GM23338 (cell line): ENCODE measurements around the gene NTM. TPM values are rescaled to one million over a fixed set of nuclear protein-coding genes. Genes with fewer than 3 reads are reported as not detected.

Source experiments
- ATAC-seq: fragments of 200-7000 bp; cut with Tn5 transposase; 3 replicates; pipeline ENCODE4 v1.9.1; 2020
- DNase-seq: peaks from one replicate; pipeline ENCODE4 v3.0.0-alpha.2; 2015; ENCODE audit warnings: low spot score
- H2AFZ ChIP-seq: fragments of 200-600 bp; sonication (generic); 2 replicates; pipeline ENCODE4 v1.8.0; 2016; ENCODE audit warnings: antibody characterized with exemption, mild to moderate bottlenecking, moderate library complexity
- H3F3A ChIP-seq: fragments of 200-600 bp; sonication (generic); replicated peaks from 2 replicates; pipeline ENCODE4 v1.8.0; 2017; ENCODE audit warnings: antibody characterized with exemption, mixed run types, low read depth
- H3K27ac ChIP-seq: fragments of 200-600 bp; sonication (generic); 2 replicates; pipeline ENCODE4 v1.6.1; 2016; ENCODE audit warnings: low read depth
- H3K27me3 ChIP-seq: fragments of 200-600 bp; sonication (generic); 2 replicates; pipeline ENCODE4 v1.8.0; 2016; ENCODE audit warnings: mild to moderate bottlenecking, mixed run types, moderate library complexity; ENCODE audit not compliant: insufficient read depth
- H3K36me3 ChIP-seq: fragments of 200-600 bp; sonication (generic); 2 replicates; pipeline ENCODE4 v1.8.0; 2016; ENCODE audit warnings: mild to moderate bottlenecking; ENCODE audit not compliant: insufficient read depth
- H3K4me1 ChIP-seq: fragments of 200-600 bp; sonication (generic); 2 replicates; pipeline ENCODE4 v1.8.0; 2016; ENCODE audit warnings: mild to moderate bottlenecking, moderate library complexity; ENCODE audit not compliant: insufficient read depth
- H3K4me2 ChIP-seq: fragments of 200-600 bp; sonication (generic); 2 replicates; pipeline ENCODE4 v1.7.1; 2017; ENCODE audit warnings: mixed run types
- H3K4me3 ChIP-seq: fragments of 200-600 bp; sonication (generic); 2 replicates; pipeline ENCODE4 v1.6.1; 2016; ENCODE audit warnings: mixed run types
- H3K79me2 ChIP-seq: fragments of 200-600 bp; sonication (generic); replicated peaks from 2 replicates; pipeline ENCODE4 v1.8.0; 2017; ENCODE audit warnings: mild to moderate bottlenecking; ENCODE audit not compliant: insufficient read depth
- H3K9me2 ChIP-seq: fragments of 200-600 bp; sonication (generic); 2 replicates; pipeline ENCODE4 v1.8.0; 2017; ENCODE audit not compliant: insufficient read depth
- H4K20me1 ChIP-seq: fragments of 200-600 bp; sonication (generic); replicated peaks from 2 replicates; pipeline ENCODE4 v1.8.0; 2017; ENCODE audit warnings: mild to moderate bottlenecking; ENCODE audit not compliant: insufficient read depth
- H3K27ac Mint-ChIP-seq: 2 replicates; pipeline ENCODE4 v1.8.0; 2020; ENCODE audit warnings: inconsistent platforms, mild to moderate bottlenecking, moderate library complexity, mixed read lengths
- H3K27me3 Mint-ChIP-seq: 3 replicates; pipeline ENCODE4 v1.8.0; 2022; ENCODE audit warnings: low read depth, mild to moderate bottlenecking, moderate library complexity, mixed read lengths, inconsistent platforms; ENCODE audit not compliant: insufficient read depth, poor library complexity
- H3K36me3 Mint-ChIP-seq: 3 replicates; pipeline ENCODE4 v1.8.0; 2021; ENCODE audit warnings: low read depth, mild to moderate bottlenecking, inconsistent platforms, moderate library complexity, mixed read lengths
- H3K4me1 Mint-ChIP-seq: 3 replicates; pipeline ENCODE4 v1.8.0; 2020; ENCODE audit warnings: mild to moderate bottlenecking, inconsistent platforms, mixed read lengths
- H3K4me3 Mint-ChIP-seq: 3 replicates; pipeline ENCODE4 v1.8.0; 2021; ENCODE audit warnings: moderate library complexity, mild to moderate bottlenecking, inconsistent platforms, mixed read lengths
- H3K9me3 Mint-ChIP-seq: 3 replicates; pipeline ENCODE4 v1.8.0; 2020; ENCODE audit warnings: moderate library complexity, mild to moderate bottlenecking, inconsistent platforms, mixed read lengths
- CREB1 ChIP-seq: fragments of 250-450 bp; sonication (Bioruptor Pico); IDR thresholded peaks from 2 replicates; pipeline ENCODE4 v1.5.0; 2020; ENCODE audit warnings: low read depth, mild to moderate bottlenecking, moderate library complexity
- ETS1 ChIP-seq: IDR thresholded peaks from 2 replicates; pipeline ENCODE4 v1.6.1; 2016; ENCODE audit warnings: antibody characterized with exemption
- EZH2 ChIP-seq: fragments of 200-600 bp; sonication (generic); IDR thresholded peaks from one replicate; pipeline ENCODE4 v1.8.0; 2017; ENCODE audit warnings: antibody characterized with exemption, mild to moderate bottlenecking, low read depth; ENCODE audit not compliant: unreplicated experiment
- EZH2phosphoT487 ChIP-seq: fragments of 200-600 bp; sonication (generic); IDR thresholded peaks from one replicate; pipeline ENCODE4 v1.8.1; 2018; ENCODE audit warnings: antibody characterized with exemption; ENCODE audit not compliant: unreplicated experiment
- JUNB ChIP-seq: IDR thresholded peaks from one replicate; pipeline ENCODE4 v1.6.1; 2016; ENCODE audit warnings: antibody characterized with exemption; ENCODE audit not compliant: unreplicated experiment
- NANOG ChIP-seq: IDR thresholded peaks from 2 replicates; pipeline ENCODE4 v1.6.1; 2016; ENCODE audit warnings: antibody characterized with exemption, borderline replicate concordance
- POLR2AphosphoS5 ChIP-seq: IDR thresholded peaks from 2 replicates; pipeline ENCODE4 v1.6.1; 2016; ENCODE audit warnings: antibody characterized with exemption, low read depth
- ZNF114 ChIP-seq: fragments of 250-450 bp; sonication (Bioruptor Pico); IDR thresholded peaks from 2 replicates; pipeline ENCODE4 v1.5.0; 2020; ENCODE audit warnings: mild to moderate bottlenecking, moderate library complexity
- ZNF331 ChIP-seq: fragments of 250-450 bp; sonication (Bioruptor Pico); IDR thresholded peaks from 2 replicates; pipeline ENCODE4 v1.5.0; 2020; ENCODE audit warnings: low read depth, mild to moderate bottlenecking, moderate library complexity
- polyA plus RNA-seq: library from polyadenylated mRNA; unstranded; fragments of >200 nt; fragmentation: Nextera tagmentation; extraction: Ambion mirVana; gene quantifications from 2 replicates; pipeline ENCODE4 v1.2.1, GENCODE V29; 2016
- total RNA-seq: library from RNA; depleted of rRNA; stranded (reverse); fragments of >200 nt; shearing (Covaris generic); gene quantifications from 2 replicates; pipeline ENCODE4 v1.2.3, GENCODE V29; 2014
- TF ChIP-seq, protein P1 (sequence below), 2 experiments: fragments of 200-600 bp in 1 of 2; sonication (generic) in 1 of 2; conservative IDR thresholded peaks; 2 replicates each; pipeline versions ENCODE4 v1.5.1 to v1.6.1; 2016 to 2017; ENCODE audit warnings: antibody characterized with exemption in 2 of 2, low read depth in 2 of 2, mild to moderate bottlenecking in 2 of 2, moderate library complexity in 1 of 2
- TF ChIP-seq, protein P2 (sequence below): IDR thresholded peaks from one replicate; pipeline ENCODE4 v1.6.1; 2018; ENCODE audit warnings: antibody characterized with exemption; ENCODE audit not compliant: unreplicated experiment

NTM gene
- total and polyA plus RNA-seq, 2 experiments from 2014 or later: 10.6 to 14.6 TPM

- Histone ChIP-seq H3K4me3 (no peak overlapping the region), H4K20me1 (no peaks in the 10 kb centered on the region), H3K27ac (no peak overlapping the region), H3K4me2 (no peak overlapping the region), H3K27me3 (no peaks in the 10 kb centered on the region), H3K4me1 (no peaks in the 10 kb centered on the region), H3K79me2 (no peaks in the 10 kb centered on the region), H2AFZ (no peak overlapping the region), H3K9me2 (no peaks in the 10 kb centered on the region), H3K36me3 (no peaks in the 10 kb centered on the region), H3F3A (no peaks in the 10 kb centered on the region)
- Mint-ChIP-seq H3K27me3 (peaks cover 3% of the 10 kb centered on the region), H3K4me3 (no peak overlapping the region), H3K9me3 (no peaks in the 10 kb centered on the region), H3K4me1 (no peaks in the 10 kb centered on the region; the same call in 2 of the 3 replicates), H3K27ac (no peak overlapping the region), H3K36me3 (no peaks in the 10 kb centered on the region)
- no peak for TF ChIP-seq EZH2
- no peak for TF ChIP-seq POLR2AphosphoS5
- TF ChIP-seq, protein P1, sequence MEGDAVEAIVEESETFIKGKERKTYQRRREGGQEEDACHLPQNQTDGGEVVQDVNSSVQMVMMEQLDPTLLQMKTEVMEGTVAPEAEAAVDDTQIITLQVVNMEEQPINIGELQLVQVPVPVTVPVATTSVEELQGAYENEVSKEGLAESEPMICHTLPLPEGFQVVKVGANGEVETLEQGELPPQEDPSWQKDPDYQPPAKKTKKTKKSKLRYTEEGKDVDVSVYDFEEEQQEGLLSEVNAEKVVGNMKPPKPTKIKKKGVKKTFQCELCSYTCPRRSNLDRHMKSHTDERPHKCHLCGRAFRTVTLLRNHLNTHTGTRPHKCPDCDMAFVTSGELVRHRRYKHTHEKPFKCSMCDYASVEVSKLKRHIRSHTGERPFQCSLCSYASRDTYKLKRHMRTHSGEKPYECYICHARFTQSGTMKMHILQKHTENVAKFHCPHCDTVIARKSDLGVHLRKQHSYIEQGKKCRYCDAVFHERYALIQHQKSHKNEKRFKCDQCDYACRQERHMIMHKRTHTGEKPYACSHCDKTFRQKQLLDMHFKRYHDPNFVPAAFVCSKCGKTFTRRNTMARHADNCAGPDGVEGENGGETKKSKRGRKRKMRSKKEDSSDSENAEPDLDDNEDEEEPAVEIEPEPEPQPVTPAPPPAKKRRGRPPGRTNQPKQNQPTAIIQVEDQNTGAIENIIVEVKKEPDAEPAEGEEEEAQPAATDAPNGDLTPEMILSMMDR (conservative IDR thresholded peaks at IDR 0.05; ENCODE audit: low read depth in 2 of 2): no peak
- TF ChIP-seq ZNF331: no peak
- TF ChIP-seq, protein P2, sequence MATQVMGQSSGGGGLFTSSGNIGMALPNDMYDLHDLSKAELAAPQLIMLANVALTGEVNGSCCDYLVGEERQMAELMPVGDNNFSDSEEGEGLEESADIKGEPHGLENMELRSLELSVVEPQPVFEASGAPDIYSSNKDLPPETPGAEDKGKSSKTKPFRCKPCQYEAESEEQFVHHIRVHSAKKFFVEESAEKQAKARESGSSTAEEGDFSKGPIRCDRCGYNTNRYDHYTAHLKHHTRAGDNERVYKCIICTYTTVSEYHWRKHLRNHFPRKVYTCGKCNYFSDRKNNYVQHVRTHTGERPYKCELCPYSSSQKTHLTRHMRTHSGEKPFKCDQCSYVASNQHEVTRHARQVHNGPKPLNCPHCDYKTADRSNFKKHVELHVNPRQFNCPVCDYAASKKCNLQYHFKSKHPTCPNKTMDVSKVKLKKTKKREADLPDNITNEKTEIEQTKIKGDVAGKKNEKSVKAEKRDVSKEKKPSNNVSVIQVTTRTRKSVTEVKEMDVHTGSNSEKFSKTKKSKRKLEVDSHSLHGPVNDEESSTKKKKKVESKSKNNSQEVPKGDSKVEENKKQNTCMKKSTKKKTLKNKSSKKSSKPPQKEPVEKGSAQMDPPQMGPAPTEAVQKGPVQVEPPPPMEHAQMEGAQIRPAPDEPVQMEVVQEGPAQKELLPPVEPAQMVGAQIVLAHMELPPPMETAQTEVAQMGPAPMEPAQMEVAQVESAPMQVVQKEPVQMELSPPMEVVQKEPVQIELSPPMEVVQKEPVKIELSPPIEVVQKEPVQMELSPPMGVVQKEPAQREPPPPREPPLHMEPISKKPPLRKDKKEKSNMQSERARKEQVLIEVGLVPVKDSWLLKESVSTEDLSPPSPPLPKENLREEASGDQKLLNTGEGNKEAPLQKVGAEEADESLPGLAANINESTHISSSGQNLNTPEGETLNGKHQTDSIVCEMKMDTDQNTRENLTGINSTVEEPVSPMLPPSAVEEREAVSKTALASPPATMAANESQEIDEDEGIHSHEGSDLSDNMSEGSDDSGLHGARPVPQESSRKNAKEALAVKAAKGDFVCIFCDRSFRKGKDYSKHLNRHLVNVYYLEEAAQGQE: no peak
- TF ChIP-seq JUNB: no peak
- TF ChIP-seq EZH2phosphoT487: no peak
- TF ChIP-seq ZNF114 (CRISPR knock-in tag): no peak
- no peak for TF ChIP-seq CREB1 (CRISPR knock-in tag)
- no peak for TF ChIP-seq ETS1
- no peak for TF ChIP-seq NANOG
- no peak for DNase-seq
- ATAC-seq: no peak
These were observed 160.0 kb downstream of the NTM start for GRCh38 chr11:131530407-131530806.
